SIG-M5 treated with dmso at 0.1 percent for 504 hours (cell line): ENCODE results near the gene PHEX.
A peak's percentile ranks its signal among the peaks of the same experiment; 100 is the strongest.

Experiments used
- DNase-seq: peaks from one replicate; lab custom pipeline; 2025; ENCODE audit not compliant: unreplicated experiment; lab: John Stamatoyannopoulos, UW

PHEX gene

DNA sequence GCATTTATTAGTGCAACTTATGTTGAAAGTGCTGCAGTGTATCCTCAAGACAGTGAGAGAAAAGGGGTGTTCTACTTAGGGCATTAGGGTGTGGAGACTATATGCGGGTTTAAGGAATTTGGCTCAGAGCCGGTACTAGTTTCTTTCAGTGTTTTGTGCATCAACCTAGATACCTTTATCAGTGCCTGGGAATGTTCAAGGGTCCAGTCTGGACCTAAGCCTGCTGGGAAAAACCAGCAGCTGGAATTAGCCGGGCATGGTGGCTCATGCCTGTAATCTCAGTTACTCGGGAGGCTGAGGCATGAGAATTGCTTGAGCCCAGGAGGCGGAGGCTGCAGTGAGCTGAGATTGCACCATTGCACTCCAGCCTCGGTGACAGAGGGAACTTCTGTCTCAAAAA lies 7.4 kb downstream of the PHEX start:
- no peak for DNase-seq

GRCh38 chrX:22040184-22040583 lies 8.1 kb downstream of the PHEX start:
- DNase-seq = no peak

DNA sequence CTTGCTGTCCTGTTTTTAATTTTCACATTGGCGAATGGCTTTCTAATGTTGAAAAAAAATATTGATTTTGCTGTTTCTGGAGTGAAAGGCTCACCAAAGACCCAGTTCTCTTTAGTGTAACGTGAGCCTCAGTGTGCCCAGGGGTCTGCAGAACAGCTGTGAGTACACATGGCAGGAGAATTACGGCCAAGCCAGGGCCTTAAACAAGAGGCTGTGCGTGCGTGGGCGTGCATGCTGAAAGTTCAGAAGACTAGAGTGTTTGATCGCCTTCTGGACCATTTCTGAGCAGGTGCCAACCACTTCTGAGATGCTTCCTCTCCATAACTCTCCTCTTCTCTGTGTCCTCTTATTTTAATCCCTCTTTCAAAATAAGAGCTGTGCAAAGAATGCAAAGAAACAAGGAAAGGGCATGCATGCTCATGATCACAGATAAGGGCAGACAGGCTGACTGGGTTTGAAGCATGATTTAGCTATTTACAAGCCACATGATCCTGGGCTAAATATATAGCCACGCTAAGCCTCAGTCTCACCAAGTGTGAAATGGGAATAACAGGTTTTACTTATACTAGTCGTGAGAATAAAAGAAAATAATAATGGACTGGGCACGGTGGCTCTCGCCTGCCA lies 9.9 kb downstream of the PHEX start:
- no peak for DNase-seq

- no peak for DNase-seq
Observed at GRCh38 chrX:22043872-22044271, 11.7 kb downstream of the PHEX start.

DNA sequence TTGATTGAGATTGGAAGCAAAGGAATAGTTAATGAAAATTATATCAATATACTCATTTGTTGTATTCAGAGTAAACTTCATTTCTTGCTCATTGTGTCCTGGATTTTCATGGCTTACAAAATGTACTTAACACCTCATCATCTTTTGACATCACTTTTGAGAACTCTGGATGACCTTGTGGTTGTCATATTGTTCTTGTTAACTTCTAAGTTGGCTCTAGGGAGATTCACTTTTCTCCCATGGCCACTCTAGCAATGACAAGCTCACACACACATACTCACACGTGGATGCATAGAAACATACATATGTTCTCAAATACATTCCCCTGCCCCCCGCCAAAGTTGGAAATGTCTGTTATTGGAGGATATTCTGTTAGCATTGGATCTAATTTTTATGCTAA lies 15.3 kb downstream of the PHEX start:
- DNase-seq = no peak

GRCh38 chrX:22053481-22053880 lies 21.4 kb downstream of the PHEX start:
- no peak for DNase-seq

- DNase-seq = no peak
Observed at GRCh38 chrX:22056235-22056634, 24.1 kb downstream of the PHEX start.

GRCh38 chrX:22057667-22058066 lies 25.5 kb downstream of the PHEX start:
- no peak for DNase-seq

- DNase-seq = no peak
Observed at GRCh38 chrX:22059775-22060174, 27.6 kb downstream of the PHEX start.

- DNase-seq = peak; percentile 2
Observed at GRCh38 chrX:22060415-22061280, 28.5 kb downstream of the PHEX start.

DNA sequence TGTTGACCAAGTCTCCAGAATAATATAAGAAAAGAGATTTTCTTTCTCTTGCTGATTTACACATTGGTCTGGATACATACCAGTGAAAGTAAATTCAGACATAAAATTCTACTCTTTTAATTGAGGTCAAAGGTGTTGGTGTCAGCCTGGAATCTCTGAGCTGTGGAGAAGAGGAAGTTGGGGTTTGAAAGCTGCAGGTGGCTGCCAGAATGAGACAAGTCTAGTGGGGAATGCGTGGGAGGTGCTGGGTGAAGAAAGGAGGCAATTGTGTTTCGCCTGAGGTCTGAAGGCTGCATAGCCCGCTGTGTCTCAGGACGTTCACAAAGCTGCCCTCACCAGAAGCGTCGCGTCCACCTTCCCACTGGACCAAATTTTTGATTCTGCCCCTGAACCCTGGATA lies 31.2 kb downstream of the PHEX start:
- DNase-seq = peak; percentile 2

GRCh38 chrX:22069586-22069985 lies 37.5 kb downstream of the PHEX start:
- DNase-seq = no peak

- DNase-seq = no peak
Observed at GRCh38 chrX:22073928-22074327, 41.8 kb downstream of the PHEX start.

DNA sequence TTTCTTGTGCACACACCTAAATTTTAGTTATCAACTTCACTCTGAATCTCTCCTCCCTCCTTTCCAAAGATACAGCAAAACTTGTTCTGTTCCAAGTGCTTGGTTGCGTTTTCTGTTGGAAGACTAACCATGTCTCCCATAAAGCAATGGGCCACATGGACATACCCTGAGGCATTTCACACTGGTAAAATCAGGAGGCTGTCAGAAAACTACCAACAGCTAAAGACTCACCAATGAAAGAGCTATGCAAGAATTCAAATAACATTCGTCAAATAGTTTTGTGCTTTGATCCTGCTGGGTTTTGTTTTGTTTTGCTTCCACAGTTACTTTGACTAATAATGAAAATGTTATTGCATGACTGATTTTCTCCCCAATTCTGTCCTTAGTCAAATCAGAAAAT lies 46.0 kb downstream of the PHEX start:
- no peak for DNase-seq

DNA sequence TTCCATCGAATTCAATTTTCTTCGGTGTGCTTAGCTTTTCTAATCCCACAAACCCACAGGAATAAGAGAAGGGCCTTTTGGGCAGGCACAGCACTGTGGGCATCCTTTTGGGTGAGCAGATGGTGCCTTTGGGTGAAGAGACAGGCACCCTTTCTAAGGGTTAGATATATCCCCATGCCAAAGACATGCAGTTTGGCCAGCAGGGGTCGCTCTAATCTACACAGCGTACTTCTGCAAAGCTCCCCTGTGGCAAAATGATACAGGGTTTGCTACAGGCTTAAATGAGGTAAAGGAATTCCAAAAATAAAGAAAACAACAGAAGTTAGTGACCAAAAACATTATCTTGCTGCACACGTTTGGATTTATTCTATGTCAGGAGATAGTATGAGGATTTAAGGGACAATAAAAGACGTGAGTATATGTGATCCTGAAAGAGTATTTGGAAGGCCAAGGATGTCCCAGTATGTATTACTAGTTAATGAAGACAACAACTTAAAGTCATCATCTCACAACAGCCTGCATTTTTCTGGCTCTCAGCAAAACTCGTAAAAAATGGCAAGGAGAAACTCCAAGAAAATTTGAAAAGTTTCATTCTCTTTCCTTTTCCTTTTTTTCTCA lies 49.5 kb downstream of the PHEX start:
- DNase-seq = peak; percentile 35

GRCh38 chrX:22086003-22086402 lies 53.9 kb downstream of the PHEX start:
- DNase-seq = no peak

GRCh38 chrX:22087011-22087557 lies 55.0 kb downstream of the PHEX start:
- no peak for DNase-seq

GRCh38 chrX:22088326-22088725 lies 56.2 kb downstream of the PHEX start:
- DNase-seq = no peak

- no peak for DNase-seq
Observed at GRCh38 chrX:22090181-22090580, 58.1 kb downstream of the PHEX start.

DNA sequence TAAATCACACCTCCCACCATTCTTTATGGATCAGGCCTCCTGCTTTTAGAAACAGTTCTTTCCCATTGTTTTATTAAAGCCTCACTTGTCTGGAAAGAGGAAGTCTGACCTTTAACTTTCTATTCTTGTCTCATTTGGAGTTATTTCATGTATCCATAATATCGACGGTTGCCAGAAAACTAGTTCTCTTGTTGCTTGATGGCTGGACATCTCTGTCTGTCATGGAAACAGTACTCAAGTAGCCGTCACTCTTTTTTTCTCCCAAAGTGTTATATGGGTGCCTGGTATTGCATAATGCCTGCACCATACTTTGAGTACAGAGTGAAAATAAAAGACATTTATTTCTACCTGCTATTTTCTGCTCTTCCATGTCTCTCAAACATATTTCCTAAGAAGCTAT lies 61.4 kb downstream of the PHEX start:
- DNase-seq = no peak

DNA sequence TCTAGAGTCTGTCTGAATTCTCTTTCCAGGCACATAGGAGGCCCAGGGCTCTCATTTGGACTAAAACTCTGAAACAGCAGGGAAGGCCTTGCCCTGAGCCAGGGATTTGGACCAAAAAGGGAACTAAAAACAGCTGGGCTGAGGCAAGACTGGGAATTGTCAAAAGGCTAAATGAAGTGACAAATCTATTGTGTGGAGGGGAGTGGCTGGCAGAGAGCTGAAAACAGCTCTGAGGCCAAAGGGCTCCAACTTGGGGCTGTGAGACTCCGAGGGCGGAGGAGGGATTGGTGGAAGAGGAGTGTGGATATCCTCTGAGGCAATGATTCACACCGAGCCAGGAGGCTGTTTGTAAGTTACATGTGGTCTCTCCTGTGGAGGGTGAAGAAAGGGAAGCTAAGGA lies 63.2 kb downstream of the PHEX start:
- no peak for DNase-seq

DNA sequence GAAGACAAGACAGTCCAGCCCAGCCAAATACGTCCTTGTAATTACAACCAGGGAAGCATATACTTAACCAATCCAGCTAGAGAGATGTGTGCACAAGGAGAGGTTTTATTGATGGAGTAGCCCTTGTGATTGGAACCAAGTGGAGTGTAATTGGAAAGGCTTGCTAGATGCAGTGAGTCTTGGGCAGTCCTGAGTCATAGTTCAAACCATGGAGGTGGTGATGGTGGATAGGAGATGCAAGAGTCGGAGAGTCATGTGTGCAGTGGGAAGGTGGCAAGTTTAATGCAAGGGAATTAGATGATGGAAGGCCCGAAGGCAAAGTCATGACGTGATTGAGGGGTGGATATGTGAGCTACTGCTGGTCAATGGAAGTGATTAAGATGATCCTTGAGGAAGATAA lies 63.7 kb downstream of the PHEX start:
- DNase-seq = no peak
